22Rv1 (cell line): ENCODE results near the gene TACC2.
"Not testable (repeated sequence)": the region's sequence is repeated elsewhere in the genome, so short reads cannot be mapped to it uniquely, and the experiment has no call there.

Source experiments
- ZFX ChIP-seq: fragments of 450-650 bp; IDR thresholded peaks from 2 replicates; pipeline ENCODE4 v1.6.1; 2017; ENCODE audit warnings: antibody characterized with exemption, borderline replicate concordance
- TF ChIP-seq, protein P1 (sequence below): fragments of 450-650 bp; IDR thresholded peaks from 2 replicates; pipeline ENCODE4 v1.5.1; 2017; ENCODE audit warnings: mild to moderate bottlenecking

DNA sequence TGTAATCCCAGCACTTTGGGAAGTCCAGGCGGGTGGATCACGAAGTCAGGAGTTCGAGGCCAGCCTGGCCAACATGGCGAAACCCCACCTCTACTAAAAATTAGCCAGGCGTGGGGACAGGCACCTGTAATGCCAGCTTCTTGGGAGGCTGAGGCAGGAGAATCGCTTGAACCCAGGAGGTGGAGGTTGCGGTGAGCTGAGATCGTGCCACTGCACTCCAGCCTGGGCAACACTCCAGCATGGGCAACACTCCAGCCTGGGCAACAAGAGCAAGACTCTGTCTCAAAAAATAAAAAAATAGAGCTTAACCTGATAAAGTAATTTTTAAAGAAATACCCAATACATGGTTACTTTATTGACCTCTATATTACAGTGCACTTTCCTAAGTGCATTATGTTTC is 19.9 kb upstream of the TACC2 start:
- TF ChIP-seq, protein P1, sequence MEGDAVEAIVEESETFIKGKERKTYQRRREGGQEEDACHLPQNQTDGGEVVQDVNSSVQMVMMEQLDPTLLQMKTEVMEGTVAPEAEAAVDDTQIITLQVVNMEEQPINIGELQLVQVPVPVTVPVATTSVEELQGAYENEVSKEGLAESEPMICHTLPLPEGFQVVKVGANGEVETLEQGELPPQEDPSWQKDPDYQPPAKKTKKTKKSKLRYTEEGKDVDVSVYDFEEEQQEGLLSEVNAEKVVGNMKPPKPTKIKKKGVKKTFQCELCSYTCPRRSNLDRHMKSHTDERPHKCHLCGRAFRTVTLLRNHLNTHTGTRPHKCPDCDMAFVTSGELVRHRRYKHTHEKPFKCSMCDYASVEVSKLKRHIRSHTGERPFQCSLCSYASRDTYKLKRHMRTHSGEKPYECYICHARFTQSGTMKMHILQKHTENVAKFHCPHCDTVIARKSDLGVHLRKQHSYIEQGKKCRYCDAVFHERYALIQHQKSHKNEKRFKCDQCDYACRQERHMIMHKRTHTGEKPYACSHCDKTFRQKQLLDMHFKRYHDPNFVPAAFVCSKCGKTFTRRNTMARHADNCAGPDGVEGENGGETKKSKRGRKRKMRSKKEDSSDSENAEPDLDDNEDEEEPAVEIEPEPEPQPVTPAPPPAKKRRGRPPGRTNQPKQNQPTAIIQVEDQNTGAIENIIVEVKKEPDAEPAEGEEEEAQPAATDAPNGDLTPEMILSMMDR, result not testable (repeated sequence)
- not testable (repeated sequence) for TF ChIP-seq ZFX
